SK-N-SH treated with all-trans-retinoic acid at 6 μM for 48 hours (cell line): ENCODE data around the gene TEX36.

Experiments
- ATAC-seq: fragments of 200-7000 bp; cut with Tn5 transposase; 3 replicates; pipeline ENCODE4 v1.9.1; 2020; ENCODE audit warnings: mild to moderate bottlenecking, moderate library complexity
- ARNTL ChIP-seq: fragments of 450-650 bp; formaldehyde crosslinking; IDR thresholded peaks from 2 replicates; pipeline ENCODE4 v1.5.0; 2020; ENCODE audit warnings: low read depth, mild to moderate bottlenecking, moderate library complexity, borderline replicate concordance
- BACH2 ChIP-seq: fragments of 250-450 bp; sonication (Bioruptor Pico); IDR thresholded peaks from 2 replicates; pipeline ENCODE4 v1.9.0; 2021; ENCODE audit warnings: mild to moderate bottlenecking, borderline replicate concordance
- CSDC2 ChIP-seq: fragments of 250-450 bp; sonication (Bioruptor Pico); IDR thresholded peaks from 2 replicates; pipeline ENCODE4 v1.5.0; 2020; ENCODE audit warnings: mild to moderate bottlenecking, moderate library complexity
- ESRRG ChIP-seq: fragments of 250-450 bp; sonication (Bioruptor Pico); IDR thresholded peaks from 2 replicates; pipeline ENCODE4 v1.6.1; 2021; ENCODE audit warnings: mild to moderate bottlenecking
- OSR1 ChIP-seq: fragments of 250-450 bp; sonication (Bioruptor Pico); IDR thresholded peaks from 2 replicates; pipeline ENCODE4 v1.8.0; 2022; ENCODE audit warnings: moderate library complexity, mild to moderate bottlenecking, inconsistent platforms
- PPARA ChIP-seq: fragments of 250-450 bp; sonication (Bioruptor Pico); IDR thresholded peaks from 2 replicates; pipeline ENCODE4 v1.5.0; 2020; ENCODE audit warnings: mild to moderate bottlenecking, borderline replicate concordance
- RARB ChIP-seq: fragments of 250-450 bp; sonication (Bioruptor Pico); IDR thresholded peaks from 2 replicates; pipeline ENCODE4 v1.8.0; 2021; ENCODE audit warnings: mild to moderate bottlenecking, moderate library complexity
- TCF4 ChIP-seq: fragments of 250-450 bp; sonication (Bioruptor Pico); IDR thresholded peaks from 2 replicates; pipeline ENCODE4 v1.8.0; 2021; ENCODE audit warnings: mild to moderate bottlenecking, moderate library complexity, borderline replicate concordance
- TOX ChIP-seq: fragments of 250-450 bp; sonication (Bioruptor Pico); IDR thresholded peaks from 2 replicates; pipeline ENCODE4 v1.8.0; 2021; ENCODE audit warnings: mild to moderate bottlenecking, moderate library complexity, borderline replicate concordance
- ZC3H10 ChIP-seq: fragments of 250-450 bp; sonication (Bioruptor Pico); IDR thresholded peaks from 2 replicates; pipeline ENCODE4 v1.5.1; 2021; ENCODE audit warnings: mild to moderate bottlenecking, moderate library complexity
- ZFP3 ChIP-seq: fragments of 250-450 bp; sonication (Bioruptor Pico); IDR thresholded peaks from 2 replicates; pipeline ENCODE4 v1.5.0; 2020; ENCODE audit warnings: mild to moderate bottlenecking, moderate library complexity
- ZFP30 ChIP-seq: fragments of 450-650 bp; formaldehyde crosslinking; IDR thresholded peaks from 2 replicates; pipeline ENCODE4 v1.5.0; 2022; ENCODE audit warnings: mild to moderate bottlenecking, moderate library complexity
- ZNF565 ChIP-seq: fragments of 450-650 bp; formaldehyde crosslinking; conservative IDR thresholded peaks from 2 replicates; pipeline ENCODE4 v1.5.0; 2020; ENCODE audit warnings: low read depth, mild to moderate bottlenecking, moderate library complexity
- ZNF70 ChIP-seq: fragments of 450-650 bp; formaldehyde crosslinking; IDR thresholded peaks from 2 replicates; pipeline ENCODE4 v1.5.0; 2020; ENCODE audit warnings: mild to moderate bottlenecking, moderate library complexity
- ZNF8 ChIP-seq: fragments of 450-650 bp; formaldehyde crosslinking; IDR thresholded peaks from 2 replicates; pipeline ENCODE4 v1.5.0; 2020; ENCODE audit warnings: mild to moderate bottlenecking, moderate library complexity
- TF ChIP-seq, protein P1 (sequence below): fragments of 250-450 bp; sonication (Bioruptor Pico); IDR thresholded peaks from 2 replicates; pipeline ENCODE4 v1.5.1; 2021; ENCODE audit warnings: mild to moderate bottlenecking, moderate library complexity
- TF ChIP-seq, protein P2 (sequence below): fragments of 250-450 bp; sonication (Bioruptor Pico); IDR thresholded peaks from 2 replicates; pipeline ENCODE4 v1.5.0; 2020; ENCODE audit warnings: mild to moderate bottlenecking, moderate library complexity
- TF ChIP-seq, protein P3 (sequence below): fragments of 250-450 bp; sonication (Bioruptor Pico); IDR thresholded peaks from 2 replicates; pipeline ENCODE4 v1.8.0; 2020; ENCODE audit warnings: mild to moderate bottlenecking, moderate library complexity, borderline replicate concordance
- TF ChIP-seq, protein P4 (sequence below): fragments of 250-450 bp; sonication (Bioruptor Pico); IDR thresholded peaks from 2 replicates; pipeline ENCODE4 v1.8.0; 2021; ENCODE audit warnings: low read depth, mild to moderate bottlenecking, moderate library complexity, borderline replicate concordance
- TF ChIP-seq, protein P5 (sequence below): fragments of 250-450 bp; sonication (Bioruptor Pico); IDR thresholded peaks from 2 replicates; pipeline ENCODE4 v1.5.1; 2020; ENCODE audit warnings: low read depth, mild to moderate bottlenecking, moderate library complexity

TEX36 gene, protein sequence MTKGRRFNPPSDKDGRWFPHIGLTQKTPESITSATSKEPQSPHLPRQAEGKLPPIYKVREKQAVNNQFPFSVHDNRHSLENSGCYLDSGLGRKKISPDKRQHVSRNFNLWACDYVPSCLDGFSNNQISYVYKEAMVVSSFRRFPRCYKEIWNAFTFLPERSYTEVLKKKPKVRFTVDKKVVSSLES

DNA sequence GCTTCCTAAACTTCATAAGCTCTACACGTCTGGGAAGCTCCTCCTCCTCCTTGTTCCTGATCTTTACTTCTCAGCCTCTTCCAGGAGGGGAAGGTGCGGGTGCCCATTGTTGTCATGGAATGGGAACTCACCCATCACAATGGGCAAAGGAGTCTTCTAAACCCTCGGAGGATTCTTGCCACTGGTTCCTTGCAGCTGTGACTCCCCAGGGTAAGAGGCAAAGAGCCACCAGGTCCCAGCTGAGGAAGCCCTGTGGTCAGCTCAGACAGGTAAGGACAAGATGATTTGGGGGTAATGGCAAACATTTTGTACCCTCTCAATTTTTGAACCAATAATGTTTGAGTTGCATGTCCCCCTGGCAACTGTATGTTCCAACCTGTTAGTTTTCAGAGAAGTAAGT is at the start of gene TEX36:
TEX36 (minus strand) TSS at position 101 of the 400 bp plus-strand sequence. CDS start 174 bp downstream, outside the sequence.
- TF ChIP-seq, protein P1, sequence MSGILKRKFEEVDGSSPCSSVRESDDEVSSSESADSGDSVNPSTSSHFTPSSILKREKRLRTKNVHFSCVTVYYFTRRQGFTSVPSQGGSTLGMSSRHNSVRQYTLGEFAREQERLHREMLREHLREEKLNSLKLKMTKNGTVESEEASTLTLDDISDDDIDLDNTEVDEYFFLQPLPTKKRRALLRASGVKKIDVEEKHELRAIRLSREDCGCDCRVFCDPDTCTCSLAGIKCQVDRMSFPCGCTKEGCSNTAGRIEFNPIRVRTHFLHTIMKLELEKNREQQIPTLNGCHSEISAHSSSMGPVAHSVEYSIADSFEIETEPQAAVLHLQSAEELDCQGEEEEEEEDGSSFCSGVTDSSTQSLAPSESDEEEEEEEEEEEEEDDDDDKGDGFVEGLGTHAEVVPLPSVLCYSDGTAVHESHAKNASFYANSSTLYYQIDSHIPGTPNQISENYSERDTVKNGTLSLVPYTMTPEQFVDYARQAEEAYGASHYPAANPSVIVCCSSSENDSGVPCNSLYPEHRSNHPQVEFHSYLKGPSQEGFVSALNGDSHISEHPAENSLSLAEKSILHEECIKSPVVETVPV (CRISPR knock-in tag): no peak
- TF ChIP-seq ESRRG (CRISPR knock-in tag): no peak
- no peak for TF ChIP-seq OSR1
- no peak for TF ChIP-seq ZFP3
- no peak for TF ChIP-seq ZNF70 (CRISPR knock-in tag)
- TF ChIP-seq, protein P2, sequence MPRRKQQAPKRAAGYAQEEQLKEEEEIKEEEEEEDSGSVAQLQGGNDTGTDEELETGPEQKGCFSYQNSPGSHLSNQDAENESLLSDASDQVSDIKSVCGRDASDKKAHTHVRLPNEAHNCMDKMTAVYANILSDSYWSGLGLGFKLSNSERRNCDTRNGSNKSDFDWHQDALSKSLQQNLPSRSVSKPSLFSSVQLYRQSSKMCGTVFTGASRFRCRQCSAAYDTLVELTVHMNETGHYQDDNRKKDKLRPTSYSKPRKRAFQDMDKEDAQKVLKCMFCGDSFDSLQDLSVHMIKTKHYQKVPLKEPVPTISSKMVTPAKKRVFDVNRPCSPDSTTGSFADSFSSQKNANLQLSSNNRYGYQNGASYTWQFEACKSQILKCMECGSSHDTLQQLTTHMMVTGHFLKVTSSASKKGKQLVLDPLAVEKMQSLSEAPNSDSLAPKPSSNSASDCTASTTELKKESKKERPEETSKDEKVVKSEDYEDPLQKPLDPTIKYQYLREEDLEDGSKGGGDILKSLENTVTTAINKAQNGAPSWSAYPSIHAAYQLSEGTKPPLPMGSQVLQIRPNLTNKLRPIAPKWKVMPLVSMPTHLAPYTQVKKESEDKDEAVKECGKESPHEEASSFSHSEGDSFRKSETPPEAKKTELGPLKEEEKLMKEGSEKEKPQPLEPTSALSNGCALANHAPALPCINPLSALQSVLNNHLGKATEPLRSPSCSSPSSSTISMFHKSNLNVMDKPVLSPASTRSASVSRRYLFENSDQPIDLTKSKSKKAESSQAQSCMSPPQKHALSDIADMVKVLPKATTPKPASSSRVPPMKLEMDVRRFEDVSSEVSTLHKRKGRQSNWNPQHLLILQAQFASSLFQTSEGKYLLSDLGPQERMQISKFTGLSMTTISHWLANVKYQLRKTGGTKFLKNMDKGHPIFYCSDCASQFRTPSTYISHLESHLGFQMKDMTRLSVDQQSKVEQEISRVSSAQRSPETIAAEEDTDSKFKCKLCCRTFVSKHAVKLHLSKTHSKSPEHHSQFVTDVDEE (CRISPR knock-in tag): no peak
- no peak for TF ChIP-seq PPARA
- no peak for TF ChIP-seq ZNF565 (CRISPR knock-in tag)
- no peak for TF ChIP-seq TCF4 (CRISPR knock-in tag)
- no peak for TF ChIP-seq BACH2 (CRISPR knock-in tag)
- no peak for TF ChIP-seq TOX (CRISPR knock-in tag)
- no peak for TF ChIP-seq ZFP30
- TF ChIP-seq, protein P3, sequence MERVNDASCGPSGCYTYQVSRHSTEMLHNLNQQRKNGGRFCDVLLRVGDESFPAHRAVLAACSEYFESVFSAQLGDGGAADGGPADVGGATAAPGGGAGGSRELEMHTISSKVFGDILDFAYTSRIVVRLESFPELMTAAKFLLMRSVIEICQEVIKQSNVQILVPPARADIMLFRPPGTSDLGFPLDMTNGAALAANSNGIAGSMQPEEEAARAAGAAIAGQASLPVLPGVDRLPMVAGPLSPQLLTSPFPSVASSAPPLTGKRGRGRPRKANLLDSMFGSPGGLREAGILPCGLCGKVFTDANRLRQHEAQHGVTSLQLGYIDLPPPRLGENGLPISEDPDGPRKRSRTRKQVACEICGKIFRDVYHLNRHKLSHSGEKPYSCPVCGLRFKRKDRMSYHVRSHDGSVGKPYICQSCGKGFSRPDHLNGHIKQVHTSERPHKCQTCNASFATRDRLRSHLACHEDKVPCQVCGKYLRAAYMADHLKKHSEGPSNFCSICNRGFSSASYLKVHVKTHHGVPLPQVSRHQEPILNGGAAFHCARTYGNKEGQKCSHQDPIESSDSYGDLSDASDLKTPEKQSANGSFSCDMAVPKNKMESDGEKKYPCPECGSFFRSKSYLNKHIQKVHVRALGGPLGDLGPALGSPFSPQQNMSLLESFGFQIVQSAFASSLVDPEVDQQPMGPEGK: no peak
- TF ChIP-seq ARNTL (CRISPR knock-in tag): no peak
- TF ChIP-seq, protein P4, sequence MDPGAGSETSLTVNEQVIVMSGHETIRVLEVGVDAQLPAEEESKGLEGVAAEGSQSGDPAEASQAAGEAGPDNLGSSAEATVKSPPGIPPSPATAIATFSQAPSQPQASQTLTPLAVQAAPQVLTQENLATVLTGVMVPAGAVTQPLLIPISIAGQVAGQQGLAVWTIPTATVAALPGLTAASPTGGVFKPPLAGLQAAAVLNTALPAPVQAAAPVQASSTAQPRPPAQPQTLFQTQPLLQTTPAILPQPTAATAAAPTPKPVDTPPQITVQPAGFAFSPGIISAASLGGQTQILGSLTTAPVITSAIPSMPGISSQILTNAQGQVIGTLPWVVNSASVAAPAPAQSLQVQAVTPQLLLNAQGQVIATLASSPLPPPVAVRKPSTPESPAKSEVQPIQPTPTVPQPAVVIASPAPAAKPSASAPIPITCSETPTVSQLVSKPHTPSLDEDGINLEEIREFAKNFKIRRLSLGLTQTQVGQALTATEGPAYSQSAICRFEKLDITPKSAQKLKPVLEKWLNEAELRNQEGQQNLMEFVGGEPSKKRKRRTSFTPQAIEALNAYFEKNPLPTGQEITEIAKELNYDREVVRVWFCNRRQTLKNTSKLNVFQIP (CRISPR knock-in tag): no peak
- TF ChIP-seq, all 23 proteins: peak for 0
- ATAC-seq: no peak

DNA sequence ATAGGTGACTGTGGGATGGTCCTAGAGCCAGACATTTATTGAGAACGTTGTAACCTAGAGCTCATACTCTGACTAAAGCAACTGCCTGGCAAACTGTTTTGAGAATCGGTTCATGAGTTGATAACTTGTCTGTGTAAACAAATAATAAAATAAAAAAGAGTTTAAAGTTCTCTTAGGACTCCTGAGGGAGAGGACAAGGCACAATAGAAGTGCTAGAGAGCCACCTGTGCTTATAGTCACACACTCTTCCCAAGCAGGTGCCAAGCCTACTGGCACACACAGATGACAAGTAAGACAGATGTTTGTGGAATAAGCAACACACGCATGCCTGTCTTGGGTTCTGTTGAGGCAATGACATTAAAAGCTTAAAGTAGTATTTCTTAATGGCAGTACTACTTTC is 44.5 kb upstream of the TEX36 start:
- ATAC-seq: no peak

DNA sequence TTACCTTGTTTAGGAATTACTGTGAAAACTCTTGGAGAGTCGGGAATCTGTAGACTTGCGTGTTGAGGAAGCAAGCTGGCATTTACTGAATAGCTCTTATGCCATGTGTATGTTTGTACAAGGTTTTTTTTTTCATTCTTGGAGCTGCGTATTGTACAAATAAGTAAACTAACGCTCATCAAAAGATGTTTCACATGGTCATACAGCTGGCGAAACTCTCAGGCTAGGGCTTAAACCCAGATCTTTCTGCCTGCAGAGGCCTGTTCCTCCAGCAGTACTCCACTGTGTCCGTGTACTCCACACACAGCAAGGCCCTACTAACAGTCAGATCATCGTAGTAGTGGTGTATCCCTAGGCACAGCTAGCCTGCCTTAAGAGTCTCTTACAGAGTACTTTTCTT is 44.0 kb upstream of the TEX36 start:
- no peak for ATAC-seq
- TF ChIP-seq, protein P5, sequence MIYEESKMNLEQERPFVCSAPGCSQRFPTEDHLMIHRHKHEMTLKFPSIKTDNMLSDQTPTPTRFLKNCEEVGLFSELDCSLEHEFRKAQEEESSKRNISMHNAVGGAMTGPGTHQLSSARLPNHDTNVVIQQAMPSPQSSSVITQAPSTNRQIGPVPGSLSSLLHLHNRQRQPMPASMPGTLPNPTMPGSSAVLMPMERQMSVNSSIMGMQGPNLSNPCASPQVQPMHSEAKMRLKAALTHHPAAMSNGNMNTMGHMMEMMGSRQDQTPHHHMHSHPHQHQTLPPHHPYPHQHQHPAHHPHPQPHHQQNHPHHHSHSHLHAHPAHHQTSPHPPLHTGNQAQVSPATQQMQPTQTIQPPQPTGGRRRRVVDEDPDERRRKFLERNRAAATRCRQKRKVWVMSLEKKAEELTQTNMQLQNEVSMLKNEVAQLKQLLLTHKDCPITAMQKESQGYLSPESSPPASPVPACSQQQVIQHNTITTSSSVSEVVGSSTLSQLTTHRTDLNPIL (CRISPR knock-in tag): no peak
- TF ChIP-seq ZFP3 (no peak), ZNF8 (no peak), ARNTL (CRISPR knock-in tag) (no peak), OSR1 (no peak), CSDC2 (CRISPR knock-in tag) (no peak), PPARA (no peak), ZC3H10 (CRISPR knock-in tag) (no peak), RARB (no peak), TCF4 (CRISPR knock-in tag) (no peak)
- TF ChIP-seq, protein P3: no peak
- TF ChIP-seq, protein P4 (CRISPR knock-in tag): no peak

More for the DNA sequence above, 44.5 kb upstream of the TEX36 start:
- no peak for TF ChIP-seq ZNF565 (CRISPR knock-in tag)
- TF ChIP-seq ZNF70 (CRISPR knock-in tag): no peak
- no peak for TF ChIP-seq ARNTL (CRISPR knock-in tag)
- TF ChIP-seq RARB: no peak
- TF ChIP-seq, protein P4 (CRISPR knock-in tag): no peak
- no peak for TF ChIP-seq TCF4 (CRISPR knock-in tag)
